GM19372 (cell line): Measurements from ENCODE around the gene DOCK4.
"Not testable (repeated sequence)": the region's sequence is repeated elsewhere in the genome, so short reads cannot be mapped to it uniquely, and the experiment has no call there.

Source experiments
- ATAC-seq: cut with Tn5 transposase; IDR thresholded peaks from one replicate; pipeline ENCODE4 v1.9.1; 2021; ENCODE audit warnings: mild to moderate bottlenecking, low read depth, moderate library complexity; ENCODE audit not compliant: unreplicated experiment

Gene DOCK4

DNA sequence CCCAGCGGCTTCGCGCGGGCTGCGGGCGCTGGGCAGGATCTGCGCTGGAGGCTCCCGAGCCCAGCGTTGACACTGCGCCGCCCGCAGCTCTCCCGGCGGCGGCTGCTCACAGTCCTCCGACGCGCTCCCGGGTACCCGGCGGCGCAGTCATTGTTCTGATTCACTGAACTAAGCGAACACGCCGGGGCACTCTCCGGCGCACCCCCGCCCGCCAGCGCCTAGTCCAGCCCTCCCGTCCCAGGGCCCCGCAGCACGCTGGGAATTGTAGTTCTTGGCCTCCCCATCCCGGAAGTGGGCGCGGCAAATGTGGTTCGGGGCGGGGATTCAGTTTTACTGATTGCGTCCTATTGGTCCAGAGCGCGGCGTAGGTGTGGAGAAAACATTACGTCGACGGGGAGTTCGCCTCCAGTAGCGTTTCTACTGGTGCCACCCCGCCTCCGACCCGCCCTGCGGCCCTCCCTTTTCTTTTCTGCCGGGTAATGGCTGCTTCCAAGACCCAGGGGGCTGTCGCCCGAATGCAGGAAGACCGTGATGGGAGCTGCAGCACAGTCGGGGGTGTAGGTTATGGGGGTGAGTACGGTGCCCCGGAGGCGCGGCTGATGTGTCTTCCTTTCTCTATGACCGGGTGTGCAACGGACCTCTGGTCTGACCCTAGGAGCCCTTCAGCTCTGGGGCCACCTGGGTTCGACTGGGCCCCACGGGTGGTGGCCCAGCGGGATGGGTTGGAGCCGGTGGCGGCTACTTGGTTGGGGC is at the start of gene DOCK4, which contains the start of gene ZNF277:
Gene DOCK4, minus strand, starts transcription at position 162 of the 753 bp plus-strand sequence. CDS start 261 bp downstream, outside the sequence.
Gene ZNF277, plus strand, starts transcription at position 458 of the 753 bp plus-strand sequence. Its CDS starts 22 bp downstream, at position 480.
- ATAC-seq, result peak; percentile 89

DNA sequence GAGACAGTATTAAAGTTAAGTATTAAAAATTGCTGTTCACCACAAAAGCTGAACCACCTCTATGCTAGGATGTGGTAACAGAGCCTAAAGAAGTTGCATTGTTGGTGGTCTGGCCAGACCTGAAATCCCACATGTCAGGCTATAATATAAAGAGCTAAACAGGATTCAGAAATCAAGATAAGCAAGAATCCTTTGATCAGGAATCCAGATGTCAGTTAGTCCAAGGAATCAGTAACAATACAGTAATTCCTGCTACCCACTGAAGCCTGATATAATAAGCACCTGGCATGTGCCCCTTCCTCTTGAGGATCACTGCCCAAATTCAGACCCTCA is 49.2 kb upstream of the DOCK4 start:
- no peak for ATAC-seq

- no peak for ATAC-seq
Observed at GRCh38 chr7:112254709-112255387, 48.6 kb upstream of the DOCK4 start.

- no peak for ATAC-seq
Observed at GRCh38 chr7:112254156-112254555, 48.0 kb upstream of the DOCK4 start.

- ATAC-seq, result no peak
Observed at GRCh38 chr7:112252691-112253090, 46.5 kb upstream of the DOCK4 start.

- ATAC-seq, result no peak
Observed at GRCh38 chr7:112252141-112252540, 45.9 kb upstream of the DOCK4 start.

- not testable (repeated sequence) for ATAC-seq
Observed at GRCh38 chr7:112249967-112250366, 43.8 kb upstream of the DOCK4 start.

DNA sequence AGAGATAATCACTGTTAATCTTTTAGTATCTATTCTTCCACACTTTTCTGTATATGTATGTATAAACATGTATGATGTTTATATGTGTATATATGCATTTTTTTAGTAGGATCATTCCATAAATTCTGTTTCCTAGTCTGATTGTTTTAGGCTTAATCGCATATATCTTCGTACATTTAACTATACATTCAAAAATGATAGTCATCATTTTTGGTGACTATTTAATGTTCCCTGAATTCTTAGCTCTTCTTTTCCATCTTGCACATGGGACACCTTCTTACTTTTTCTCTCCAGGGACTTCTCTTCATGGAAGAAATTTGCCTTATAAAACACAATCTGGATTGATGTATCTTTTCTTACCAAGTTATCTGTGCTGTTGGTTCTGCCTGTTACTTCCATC is 42.4 kb upstream of the DOCK4 start:
- ATAC-seq, result no peak

- ATAC-seq, result no peak
Observed at GRCh38 chr7:112238852-112239610, 32.8 kb upstream of the DOCK4 start.

GRCh38 chr7:112238330-112238729 is 32.1 kb upstream of the DOCK4 start:
- ATAC-seq, result no peak

DNA sequence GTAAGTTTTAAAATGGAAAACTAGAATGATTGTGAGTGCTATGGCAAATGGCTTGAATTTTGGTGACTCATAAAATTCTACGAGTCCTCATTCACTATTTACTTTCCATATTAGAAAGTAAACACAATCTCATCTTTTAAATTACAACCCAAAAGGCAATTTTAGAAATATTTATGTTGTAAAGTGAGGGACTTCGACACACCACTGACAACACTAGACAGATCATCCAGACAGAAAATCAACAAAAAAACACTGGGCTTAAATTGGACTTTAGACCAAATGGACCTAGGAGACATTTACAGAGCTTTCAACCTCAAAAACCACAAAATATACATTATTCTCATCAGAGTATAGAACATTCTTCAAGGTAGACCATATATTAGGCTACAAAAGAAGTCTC is 30.4 kb upstream of the DOCK4 start:
- ATAC-seq, result no peak

GRCh38 chr7:112234147-112234546 is 27.9 kb upstream of the DOCK4 start:
- ATAC-seq, result no peak

- ATAC-seq, result no peak
Observed at GRCh38 chr7:112233048-112233697, 27.0 kb upstream of the DOCK4 start.

GRCh38 chr7:112232212-112232978 is 26.2 kb upstream of the DOCK4 start:
- ATAC-seq, result no peak

DNA sequence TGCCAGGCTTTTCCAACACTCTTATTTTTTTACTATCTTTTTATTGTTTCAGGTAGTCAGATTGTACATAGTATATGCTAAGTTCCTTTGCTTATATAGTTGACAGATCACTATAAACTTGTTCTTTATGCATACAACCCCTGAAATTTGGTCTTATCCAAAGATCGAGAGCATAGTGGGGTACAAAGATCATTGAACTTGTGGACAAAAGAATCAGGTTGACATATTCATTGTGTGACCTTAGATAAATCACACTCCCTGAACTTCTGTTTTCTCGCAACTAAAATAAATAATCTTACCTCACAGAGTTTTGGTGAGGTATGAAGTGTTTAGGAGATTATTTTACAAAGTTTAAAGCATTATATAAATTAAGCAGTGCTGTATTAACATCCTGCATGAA is 22.4 kb upstream of the DOCK4 start:
- ATAC-seq, result no peak

DNA sequence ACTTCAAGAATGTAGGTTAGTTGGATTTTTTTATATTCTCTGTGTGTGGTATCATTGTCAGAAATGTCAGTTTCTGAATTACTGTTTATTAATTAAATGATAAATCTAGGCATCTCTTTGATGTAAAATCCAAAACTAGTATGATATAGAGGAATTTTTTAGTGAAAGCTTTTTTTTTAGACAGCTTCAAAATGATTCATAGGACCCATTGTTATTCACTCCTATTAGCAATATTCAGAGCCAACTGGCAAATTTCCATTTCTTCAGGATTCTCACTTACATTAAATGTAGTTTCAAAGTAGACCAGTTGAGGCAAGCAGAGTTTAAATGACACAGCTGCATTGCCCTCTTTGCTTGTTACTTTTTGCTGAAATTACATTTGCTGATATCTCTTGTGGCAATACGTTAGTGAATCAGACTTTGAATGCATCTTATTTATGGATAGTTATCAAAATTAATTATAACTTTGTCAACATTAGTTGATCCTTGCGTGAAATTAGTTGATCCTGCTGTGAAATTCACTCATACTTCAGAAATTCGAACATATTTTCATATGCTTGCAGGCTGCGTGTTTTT is 20.6 kb upstream of the DOCK4 start:
- no peak for ATAC-seq

DNA sequence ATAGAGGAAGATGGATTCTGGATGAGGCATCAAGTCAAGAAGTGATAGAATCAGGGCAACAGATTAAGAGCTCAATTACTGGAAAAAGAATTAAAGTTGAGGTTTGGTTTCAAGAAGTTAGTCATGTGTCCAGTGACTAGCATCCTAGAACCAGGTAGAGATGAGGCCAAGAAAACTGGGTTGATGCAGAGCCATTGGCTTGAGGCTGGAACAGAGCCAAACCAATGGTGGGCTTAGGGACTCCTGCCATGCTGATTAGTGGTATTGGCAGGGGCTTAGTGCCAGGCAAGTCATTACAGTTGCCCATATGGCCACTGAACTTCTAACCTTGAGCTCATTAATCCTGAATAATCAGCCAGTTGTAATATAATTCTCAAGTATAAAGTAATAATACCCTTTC is 18.8 kb upstream of the DOCK4 start:
- no peak for ATAC-seq

DNA sequence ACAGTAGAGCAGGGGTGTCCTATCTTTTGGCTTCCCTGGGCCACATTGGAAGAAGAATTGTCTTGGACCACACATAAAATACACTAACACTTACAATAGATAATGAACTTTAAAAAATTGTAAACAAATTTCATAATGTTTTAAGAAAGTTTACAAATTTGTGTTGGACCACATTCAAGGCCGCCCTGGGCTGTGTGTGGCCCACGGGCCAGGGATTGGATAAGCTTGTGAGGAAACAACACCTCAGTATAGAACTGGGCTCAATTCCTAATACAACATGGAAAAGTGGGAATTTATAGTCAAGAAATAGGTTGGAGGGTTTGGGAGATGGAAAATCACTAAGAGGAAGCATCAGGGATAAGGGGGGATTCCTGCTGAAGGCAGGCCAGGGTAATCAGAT is 18.0 kb upstream of the DOCK4 start:
- ATAC-seq, result no peak

DNA sequence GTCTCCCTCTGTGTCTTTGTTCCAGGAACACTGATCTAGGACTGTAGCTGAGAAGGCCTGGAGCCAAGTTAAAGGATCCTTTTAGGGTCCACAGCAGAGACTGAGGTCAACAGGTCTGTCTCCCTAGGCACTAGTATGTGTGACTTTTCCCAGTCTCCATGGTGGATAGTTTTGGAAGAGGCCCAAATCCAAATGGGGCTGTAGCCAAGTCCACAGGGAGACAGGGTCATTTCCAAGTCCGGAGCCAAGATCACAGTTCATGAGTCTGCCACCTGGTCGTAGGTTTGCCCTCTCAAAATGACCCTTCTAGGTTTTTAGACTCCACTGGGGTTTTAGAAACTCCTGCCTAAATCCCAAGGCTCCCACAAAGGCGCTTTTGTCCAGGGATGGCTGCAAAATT is 17.1 kb upstream of the DOCK4 start:
- no peak for ATAC-seq
